GM21723 (cell line): ENCODE data around the gene NR6A1.
A peak's percentile ranks its signal among the peaks of the same experiment; 100 is the strongest.
"Not testable (repeated sequence)": the region's sequence is repeated elsewhere in the genome, so short reads cannot be mapped to it uniquely, and the experiment has no call there.

ENCODE experiments used
- ATAC-seq: cut with Tn5 transposase; IDR thresholded peaks from one replicate; pipeline ENCODE4 v1.9.1; 2021; ENCODE audit warnings: mild to moderate bottlenecking, moderate library complexity; ENCODE audit not compliant: unreplicated experiment

Gene NR6A1

DNA sequence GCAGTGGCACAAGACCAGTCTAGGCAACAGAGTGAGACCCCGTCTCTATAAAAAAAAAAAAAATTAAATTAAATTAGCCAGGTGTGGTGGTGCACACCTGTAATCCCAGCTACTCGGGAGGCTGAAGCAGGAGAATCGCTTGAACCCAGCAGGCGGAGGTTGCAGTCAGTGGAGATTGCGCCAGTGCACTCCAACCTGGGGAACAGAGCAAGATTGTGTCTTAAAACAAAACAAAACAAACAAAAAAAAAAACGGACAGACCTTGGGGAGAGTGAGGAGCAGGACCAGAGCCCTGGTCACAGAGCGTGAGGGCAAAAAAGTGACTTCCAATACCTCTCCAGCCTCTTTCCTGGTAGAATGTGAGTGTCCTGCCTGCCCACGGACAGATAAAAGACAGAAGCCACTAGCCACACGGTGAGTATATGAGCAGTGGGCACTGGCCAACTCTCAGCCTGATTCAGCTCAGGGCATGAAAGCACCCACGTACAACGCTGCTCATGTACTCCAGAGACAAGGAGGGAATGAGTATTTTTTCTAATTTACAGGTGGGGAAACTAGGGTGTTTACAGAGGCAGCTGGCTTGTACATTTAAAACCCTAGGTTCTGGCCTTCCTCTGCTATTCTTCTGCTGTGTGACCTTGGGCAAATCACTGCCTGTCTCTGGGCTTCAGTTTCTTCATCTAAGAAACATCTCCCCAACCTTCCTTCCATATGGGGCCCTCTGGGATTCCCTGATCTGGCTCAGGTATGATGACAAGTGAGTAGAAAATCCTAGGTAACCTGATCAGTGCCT lies 7.7 kb upstream of the NR6A1 start:
- no peak for ATAC-seq

DNA sequence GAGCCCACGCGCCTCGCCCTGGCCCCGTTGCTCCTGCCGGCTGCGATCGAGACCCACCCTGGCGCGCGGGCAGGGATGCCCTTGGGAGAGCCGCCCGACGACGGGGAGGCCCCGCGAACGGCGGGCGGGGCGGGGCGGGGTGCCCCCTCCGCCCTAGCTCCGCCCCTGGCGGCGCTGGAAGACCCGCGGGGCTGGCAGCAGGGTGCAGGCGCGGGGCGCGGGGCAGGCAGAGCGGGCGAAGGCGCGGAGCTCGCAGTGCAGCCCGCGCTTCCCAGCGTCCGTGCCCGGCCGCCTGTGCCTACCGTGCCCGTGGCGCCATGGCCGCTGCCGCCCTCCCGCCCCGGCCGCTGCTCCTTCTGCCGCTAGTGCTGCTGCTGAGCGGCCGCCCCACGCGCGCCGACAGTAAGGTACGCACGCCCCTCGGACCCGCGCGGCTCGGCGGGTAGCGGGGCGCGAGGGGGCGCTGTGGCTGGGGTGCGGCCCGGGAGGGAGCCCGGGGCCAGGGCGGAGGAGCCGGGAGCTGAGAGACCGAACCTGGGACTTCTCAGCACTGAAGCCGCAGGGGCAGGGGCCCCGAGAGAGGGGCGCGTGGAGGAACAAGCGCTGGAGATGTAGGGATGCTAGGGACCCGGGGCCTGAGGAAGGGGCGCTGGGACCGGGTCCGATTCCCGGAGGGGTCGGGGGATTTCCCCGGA lies 6.0 kb upstream of the NR6A1 start, which contains the start of gene OLFML2A:
Gene OLFML2A, plus strand, starts transcription at position 180 of the 695 bp plus-strand sequence. Its CDS starts 138 bp downstream, at position 318.
- ATAC-seq, result no peak

DNA sequence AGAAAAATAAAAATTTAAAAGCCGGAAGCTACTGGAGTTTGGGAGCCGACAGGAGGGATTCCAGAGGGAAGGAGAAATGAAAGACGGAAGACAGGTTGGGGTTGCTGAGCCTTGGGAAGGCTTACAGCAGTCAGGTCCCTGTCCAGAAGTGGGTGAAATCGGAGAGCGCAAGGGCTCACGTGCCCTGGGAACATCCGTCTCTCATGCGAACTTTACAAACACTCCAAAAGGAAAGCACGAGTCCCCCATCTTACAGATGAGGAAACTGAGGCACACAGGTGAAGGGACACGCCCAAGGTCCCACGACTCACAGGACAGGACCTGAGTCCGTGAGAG lies 5.5 kb upstream of the NR6A1 start:
- no peak for ATAC-seq

DNA sequence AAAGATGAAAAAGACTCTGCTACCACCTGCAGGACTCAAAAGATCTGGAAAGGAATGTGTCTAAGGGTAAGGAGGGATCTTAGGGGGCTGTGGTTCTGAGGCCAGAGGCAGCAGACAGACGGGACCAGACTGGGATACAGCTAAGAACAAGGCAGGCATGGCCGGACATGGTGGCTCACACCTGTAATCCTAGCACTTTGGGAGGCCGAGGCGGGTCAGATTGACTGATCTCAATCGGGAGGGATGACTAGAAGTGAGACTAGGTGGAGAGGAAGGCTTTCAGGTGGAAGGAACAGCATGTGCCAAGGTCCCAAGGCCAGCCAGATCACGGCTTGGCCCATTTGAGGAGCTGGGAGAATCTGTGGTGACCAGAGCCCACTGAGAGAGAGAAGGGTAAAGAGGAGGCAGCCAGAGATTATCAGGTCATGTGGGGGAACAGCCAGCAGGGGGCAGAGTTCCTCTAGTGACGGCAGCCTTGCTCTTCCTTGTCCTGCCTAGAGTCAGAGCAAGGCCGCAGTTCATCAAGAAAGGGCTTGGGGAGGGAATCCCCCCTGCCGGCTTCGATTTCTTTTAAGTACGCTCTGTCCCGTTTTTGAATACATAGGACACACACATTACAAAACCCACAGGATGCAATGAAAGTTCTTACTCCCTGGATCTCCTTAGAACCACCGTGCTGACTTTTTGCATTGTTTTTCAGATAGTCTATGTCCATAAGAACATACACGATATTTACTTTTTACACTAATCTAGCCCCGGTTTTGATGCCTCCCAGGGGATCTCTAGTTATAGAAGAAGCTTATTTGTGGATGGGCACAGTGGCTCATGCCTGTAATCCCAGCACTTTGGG lies 3.2 kb upstream of the NR6A1 start:
- ATAC-seq, result peak; percentile 37

DNA sequence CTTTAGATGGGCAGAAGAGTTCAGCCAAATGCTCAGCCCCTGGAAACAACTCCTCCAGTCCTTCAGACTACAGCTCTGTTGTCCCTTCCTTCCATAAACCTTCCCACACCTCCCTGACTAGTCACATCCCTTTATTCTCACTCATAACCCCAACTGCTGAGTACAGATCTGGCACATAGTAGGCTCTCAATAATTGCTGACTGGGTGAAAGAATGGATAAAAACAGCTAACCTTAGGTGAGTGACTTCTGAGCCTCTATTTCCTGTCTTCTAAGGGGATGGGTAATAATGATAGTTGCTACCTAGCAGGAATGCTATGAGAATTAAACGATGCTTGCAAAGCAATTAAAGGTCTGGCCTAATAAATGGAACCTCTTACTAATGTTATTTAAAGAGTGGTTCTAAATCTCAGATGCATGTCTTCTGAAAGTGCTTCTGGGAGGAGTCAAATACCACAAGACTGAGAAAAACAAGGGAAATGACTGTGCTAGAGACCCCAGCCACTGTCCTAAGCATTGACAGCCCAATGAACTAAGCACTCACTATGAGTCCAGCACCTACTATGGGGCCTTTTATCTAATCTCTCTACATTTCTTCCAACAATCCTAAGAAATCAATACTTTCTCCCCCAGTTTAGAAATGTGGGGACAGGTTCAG lies 2.5 kb upstream of the NR6A1 start:
- ATAC-seq, result no peak

DNA sequence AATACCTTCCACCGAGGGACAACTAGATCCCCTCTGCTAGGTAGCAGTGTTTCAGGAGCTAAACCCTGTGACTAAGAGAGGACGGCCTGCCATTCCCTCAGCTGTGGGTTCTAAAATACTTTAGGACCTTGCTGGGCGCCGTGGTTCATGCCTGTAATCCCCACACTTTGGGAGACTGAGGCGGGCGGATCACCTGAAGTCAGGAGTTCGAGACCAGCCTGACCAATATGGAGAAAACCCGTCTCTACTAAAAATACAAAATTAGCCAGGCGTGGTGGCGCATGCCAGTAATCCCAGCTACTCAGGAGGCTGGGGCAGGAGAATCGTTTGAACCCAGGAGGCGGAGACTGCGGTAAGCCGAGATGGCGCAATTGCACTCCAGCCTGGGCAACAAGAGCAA lies 1.8 kb upstream of the NR6A1 start:
- not testable (repeated sequence) for ATAC-seq

DNA sequence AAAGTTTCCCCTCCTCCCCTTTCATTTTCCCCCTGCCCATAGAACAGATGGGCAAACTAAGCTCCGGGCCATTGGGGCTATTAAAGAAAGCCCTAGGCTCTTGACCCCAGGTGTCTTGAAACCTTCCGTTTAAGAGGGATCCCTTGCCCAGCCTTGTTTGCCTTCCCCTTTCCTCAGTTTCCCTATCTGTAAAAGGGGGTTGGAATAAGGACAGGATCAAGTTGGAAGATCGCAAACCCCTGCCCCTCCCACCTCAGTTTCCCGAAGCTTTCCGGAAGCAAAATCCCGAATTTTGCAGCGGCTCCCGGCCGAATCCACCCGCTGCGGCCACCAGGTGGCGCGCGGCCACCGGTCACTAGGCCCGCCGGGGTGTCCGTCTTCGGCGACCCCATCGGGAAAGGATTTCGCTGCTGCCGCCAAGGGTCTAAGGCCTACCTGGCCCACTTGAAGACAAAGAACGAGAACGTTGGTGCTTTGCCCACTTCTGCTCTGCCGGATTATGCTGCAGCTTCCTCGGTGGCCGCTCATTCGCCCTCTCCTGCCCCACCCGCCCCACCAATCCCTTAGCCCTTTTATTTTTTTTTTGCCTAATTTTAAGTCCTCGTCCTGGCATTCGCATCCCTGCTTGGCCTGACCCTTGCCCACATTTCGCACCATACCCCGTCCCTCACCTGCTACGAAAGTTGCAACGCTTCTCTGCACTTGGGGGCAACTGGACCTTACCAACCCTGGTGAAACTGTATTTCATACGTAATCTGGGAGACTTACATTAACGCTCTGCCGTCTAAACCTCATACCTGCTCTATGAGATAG lies 962 bp upstream of the NR6A1 start:
- ATAC-seq, result no peak

DNA sequence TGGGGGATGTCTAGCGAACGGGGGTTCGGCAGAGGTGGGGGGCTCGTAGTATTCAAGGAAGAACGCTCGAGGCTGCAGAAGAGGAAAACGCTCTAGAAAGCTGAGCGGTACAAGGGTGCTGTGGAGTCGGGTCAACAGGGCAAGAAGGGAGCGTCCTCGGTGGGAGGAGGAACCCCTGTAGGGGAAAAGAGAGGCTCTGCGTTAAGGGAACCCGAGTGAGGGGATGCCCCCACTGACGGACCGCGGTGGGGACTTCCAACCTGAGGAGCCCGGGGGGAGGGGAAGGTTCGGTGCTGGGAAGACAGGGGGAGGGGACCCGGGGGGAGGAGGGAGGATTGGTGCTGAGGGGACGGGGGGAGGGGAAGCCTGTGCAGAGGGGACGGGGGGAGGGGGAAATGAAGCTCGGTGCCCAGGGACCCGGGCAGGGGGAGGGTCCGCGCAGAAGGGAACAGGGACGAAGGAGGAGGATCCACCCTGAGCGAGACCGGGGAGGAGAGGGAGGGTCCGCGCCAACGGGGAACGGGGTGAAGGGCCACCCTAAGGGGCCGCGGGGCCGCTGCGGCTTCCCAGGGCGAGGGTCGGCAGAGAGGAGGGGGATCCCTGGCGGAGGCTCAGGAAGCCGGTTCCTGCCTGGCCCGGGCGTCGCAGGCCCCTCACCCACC lies 621 bp downstream of the NR6A1 start:
- ATAC-seq, result no peak

DNA sequence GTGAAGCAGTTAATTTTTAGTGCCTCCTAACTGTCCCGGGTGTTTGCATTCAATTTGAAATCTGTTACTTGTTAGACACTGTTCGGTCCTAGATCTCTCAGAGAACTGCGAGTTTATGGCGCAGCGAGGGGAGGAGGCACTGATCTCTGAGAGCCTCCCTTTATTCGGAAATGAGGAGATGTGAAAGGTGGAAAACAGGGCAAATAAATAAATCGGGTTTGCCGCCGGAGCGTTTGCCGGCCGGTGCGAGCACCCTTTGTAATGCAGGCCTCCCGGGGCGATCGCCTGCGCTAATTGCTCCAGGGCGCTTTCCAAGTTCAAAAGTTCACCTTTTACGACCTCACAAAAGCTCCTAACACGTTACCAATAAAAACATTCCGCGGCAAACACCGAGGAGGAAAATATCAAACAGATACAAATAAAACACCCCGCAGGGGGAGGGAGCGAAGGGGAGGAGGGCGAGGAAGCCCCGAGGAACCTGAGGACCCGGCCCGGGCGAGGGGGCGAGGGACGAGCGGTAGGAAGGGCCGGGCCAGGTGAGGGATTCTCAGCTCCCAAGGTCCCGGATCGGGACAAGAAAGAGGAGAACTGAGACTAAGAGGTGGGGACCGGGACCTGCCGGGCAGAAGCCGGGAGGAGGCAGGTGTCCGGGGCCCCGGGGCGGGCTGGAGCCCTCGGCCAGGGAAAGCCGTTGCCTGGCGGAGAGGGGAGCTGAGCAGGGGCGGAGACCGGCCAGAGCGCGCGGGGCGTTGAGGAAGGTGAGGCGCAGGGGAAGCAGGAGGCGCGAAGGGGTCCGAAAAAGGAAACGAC lies 1.4 kb downstream of the NR6A1 start:
- no peak for ATAC-seq

DNA sequence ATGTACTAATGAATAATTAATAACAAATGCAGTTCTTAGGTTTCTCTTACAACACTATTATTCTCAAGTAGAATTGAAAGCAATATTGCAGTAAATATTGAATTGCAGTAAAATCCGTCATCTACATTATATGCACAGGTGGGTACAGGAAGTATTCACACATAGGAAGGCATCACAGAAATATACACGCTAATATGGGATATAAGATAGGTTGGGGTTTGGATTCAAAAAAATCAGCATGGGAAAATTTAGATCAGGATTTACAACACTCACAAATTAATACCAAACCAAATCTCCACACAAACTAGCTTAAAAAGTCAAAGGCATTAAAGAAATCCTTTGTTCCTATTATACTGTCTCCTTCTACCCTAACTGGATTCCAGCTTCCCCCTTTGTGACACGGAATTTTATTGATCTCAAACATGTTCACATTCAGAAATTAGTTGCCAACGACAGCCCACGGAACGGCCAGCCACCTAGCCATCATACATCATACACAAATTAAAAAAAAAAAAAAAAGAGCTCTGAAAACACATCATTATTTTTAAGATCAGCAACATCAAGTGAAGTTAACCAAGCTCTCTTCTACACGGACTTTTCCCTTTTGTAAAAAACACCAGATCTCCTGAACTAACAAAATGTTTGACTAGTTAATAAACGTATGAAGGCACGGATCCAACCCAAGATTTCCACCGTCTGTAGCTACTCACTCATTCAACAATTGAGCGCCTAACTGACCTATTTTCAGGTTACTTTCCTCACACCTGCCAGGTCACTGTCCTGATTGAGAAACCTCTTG lies 2.2 kb downstream of the NR6A1 start:
- ATAC-seq, result no peak

DNA sequence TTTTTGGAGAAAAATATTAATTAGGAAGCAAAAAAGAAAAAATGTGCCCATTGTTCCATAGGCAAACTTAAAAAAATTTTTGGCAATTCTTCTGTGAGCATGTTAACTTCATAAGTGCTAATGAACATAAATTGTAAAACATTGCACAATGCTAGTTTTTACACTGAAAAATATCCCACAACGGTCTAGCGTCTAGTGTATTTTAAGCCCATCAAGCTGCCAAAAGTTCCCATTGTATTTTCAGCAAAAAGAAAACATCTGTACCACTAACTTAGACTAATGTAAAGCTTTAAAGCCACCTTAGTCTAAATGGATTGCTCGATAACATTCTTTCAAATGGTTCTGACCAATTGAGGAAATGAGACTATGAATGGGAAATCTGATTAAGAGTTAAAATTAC lies 2.8 kb downstream of the NR6A1 start:
- no peak for ATAC-seq

DNA sequence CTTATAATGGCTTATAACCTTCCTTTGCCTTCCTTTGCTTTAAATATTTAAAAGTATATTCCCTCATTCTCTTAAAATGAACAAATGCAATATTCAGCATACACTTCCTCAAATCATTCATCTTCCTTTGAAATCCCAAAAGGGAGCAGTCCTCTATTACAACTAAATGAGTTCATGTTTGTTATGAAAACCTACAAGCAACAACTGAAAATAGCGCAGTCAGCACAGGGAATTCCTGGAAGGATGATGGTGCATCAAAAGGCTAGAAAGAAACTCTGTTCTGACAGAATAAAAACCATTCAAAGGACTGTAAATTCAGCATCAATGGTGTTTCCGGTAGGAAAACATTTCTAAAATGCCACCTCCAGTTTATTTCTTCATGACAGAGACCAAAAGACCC lies 3.3 kb downstream of the NR6A1 start:
- ATAC-seq, result no peak

DNA sequence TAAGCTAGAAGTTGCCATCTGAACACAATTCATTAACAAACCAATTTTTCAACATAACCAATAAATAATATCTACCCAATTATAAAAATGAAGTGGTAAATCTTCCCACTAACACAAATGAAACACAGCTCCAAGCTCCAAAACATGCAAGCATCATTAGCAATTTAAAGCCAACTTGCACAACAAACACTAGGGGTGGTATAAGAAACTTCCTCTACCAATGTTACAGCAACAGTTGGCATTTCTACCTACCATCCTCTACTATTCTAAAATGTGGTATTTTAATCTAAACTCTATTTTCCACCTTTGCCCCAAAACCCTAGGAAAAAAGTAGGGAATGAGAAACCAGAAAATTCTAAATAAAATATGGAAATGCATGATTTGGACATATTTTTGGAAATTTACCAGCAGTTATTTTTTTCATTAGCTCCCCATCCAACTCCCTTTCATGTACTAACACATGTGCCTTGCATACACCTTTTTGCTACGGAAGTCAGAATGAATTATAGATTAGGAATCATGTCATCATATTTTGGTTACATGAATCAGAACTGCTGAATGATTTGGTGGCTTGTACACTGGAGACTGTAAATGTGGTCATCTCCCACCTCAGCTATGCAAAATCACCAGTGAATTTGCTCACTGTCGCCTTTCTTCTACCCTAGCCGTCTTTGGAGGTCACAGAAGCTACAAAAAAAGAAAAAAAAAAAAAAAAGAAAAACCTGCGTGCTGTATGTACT lies 4.1 kb downstream of the NR6A1 start:
- no peak for ATAC-seq

DNA sequence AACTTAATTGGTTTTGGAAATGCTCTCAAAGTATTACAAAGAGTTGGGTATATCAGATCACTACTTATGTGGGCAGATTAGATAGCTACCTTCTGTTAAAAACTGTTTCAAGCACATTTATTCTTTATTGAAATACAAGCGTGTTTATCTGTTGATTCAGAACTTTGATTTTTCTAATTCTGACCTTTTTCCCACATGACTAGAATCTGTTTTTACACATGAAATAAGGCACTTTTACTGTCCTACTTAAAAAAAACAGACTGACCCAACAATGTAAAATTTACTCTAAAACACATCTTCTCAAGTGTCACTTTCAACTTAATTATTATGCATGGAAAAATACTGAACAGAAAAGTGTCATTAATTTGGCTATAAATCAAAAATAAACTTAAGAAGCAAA lies 4.8 kb downstream of the NR6A1 start:
- no peak for ATAC-seq

DNA sequence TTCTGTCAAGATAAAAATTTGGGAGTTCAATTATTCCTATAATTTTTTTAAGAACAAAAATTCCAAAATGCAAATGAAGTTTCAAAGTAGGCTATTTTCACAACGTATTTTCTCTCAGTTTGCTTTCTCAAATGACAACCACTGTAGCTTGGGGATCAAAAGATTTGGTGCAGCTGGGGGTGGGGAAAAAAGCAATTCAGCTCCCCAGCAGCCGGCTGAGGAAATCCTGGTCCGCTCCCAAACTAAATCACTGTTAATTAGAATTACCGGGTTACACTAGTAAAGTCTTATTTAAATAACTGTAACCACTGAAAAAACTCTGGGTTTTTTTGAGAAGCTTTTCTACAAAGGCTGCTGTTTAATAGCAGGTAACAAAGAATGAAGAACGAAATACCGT lies 5.7 kb downstream of the NR6A1 start:
- ATAC-seq, result no peak

DNA sequence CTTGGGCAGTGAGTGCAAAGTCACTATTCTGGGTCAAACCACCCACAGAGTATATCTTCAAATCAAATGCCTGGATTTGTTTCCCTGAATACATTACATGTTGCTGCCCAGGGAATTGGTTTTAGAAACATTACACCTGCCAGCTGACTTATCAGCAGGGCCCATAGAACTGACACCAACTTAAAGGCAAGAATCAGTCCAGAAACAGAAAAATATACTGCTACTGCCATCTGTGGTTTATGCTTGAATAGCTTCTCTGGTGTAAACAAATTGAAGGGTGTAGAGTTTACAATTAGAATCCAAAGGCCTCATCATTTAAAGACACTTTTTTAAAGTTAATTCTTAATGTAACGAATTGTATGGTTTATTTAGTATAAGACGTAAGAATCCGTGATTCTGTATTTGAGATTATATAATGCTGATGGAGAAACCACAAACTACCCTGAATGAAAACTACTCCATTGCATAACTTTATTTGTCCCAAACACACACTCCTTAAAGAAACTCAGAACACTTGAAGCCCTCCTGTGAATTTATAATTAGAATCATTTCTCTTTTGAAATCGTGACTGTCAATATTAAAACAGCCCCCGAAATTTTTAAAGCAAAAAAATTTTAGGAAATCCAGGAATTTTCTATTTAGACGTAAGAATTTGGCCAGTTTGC lies 6.2 kb downstream of the NR6A1 start:
- no peak for ATAC-seq

DNA sequence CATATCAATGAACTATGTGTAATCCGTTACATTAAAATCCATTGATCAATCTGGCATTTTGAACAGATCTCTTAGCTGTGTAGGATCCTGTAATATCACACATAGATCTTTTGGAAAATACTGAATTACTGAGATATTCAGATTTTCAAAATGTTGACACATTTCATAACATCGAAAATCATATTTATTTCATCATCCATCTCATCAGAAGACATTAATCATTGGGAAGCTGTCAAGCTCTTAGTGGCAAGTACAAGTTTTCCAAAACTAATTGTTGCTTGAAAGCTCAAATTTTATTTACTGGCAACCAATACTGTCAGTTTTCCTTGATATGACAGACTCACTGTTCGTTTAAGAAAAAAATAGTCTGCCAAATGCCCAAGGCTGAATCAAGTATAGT lies 8.5 kb downstream of the NR6A1 start:
- no peak for ATAC-seq
